Measurements from ENCODE around the gene PREX1.

PREX1 gene

DNA sequence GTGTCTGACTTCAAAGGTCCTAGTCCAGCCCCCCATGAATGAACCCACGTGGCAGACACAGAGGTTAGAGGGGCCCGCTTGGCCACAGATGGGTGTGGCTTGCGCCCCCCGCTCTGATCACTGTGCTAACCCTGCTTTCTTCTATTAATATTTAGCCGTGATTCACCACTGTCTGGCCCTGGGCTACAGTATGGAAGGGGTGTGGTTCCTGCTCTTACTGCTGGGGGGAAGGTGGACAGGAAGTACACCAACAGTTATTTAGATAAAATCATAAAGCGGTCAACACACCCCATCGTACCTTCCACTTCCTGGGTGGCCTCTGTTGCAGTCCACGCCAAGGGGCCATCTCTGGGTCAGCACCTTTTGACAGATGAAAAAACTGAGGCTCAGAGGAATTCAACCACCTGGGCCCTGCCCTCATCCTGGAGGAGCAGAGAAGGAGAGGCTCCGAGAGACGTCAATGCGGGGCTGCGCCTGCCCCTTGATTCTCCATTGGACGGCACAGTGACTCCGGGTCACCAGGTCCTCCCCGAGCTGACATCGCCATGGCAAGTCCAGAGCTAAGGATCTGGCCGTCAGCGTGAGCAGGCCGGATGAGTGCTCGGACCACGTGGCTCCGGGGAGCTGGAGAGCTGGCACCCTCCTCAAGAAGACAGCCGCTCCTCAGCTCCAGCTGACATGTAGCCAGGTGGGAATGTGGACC is 206.3 kb downstream of the PREX1 start:
- TF ChIP-seq ZFP3 (CRISPR knock-in tag; IDR thresholded peaks at IDR 0.05) = no peak
- TF ChIP-seq, protein P1, sequence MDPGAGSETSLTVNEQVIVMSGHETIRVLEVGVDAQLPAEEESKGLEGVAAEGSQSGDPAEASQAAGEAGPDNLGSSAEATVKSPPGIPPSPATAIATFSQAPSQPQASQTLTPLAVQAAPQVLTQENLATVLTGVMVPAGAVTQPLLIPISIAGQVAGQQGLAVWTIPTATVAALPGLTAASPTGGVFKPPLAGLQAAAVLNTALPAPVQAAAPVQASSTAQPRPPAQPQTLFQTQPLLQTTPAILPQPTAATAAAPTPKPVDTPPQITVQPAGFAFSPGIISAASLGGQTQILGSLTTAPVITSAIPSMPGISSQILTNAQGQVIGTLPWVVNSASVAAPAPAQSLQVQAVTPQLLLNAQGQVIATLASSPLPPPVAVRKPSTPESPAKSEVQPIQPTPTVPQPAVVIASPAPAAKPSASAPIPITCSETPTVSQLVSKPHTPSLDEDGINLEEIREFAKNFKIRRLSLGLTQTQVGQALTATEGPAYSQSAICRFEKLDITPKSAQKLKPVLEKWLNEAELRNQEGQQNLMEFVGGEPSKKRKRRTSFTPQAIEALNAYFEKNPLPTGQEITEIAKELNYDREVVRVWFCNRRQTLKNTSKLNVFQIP (CRISPR knock-in tag; IDR thresholded peaks at IDR 0.05; ENCODE audit: borderline replicate concordance, low read depth) = no peak
- no peak for TF ChIP-seq ZNF70 (CRISPR knock-in tag; IDR thresholded peaks at IDR 0.05)
- TF ChIP-seq ARNTL (CRISPR knock-in tag; IDR thresholded peaks at IDR 0.05; ENCODE audit: borderline replicate concordance, low read depth) = no peak
- TF ChIP-seq GLIS3 (CRISPR knock-in tag; IDR thresholded peaks at IDR 0.05) = no peak
- no peak for TF ChIP-seq PPARA (CRISPR knock-in tag; IDR thresholded peaks at IDR 0.05; ENCODE audit: borderline replicate concordance)
- peak; percentile 5; the same call in 2 of the 3 replicates for ATAC-seq

DNA sequence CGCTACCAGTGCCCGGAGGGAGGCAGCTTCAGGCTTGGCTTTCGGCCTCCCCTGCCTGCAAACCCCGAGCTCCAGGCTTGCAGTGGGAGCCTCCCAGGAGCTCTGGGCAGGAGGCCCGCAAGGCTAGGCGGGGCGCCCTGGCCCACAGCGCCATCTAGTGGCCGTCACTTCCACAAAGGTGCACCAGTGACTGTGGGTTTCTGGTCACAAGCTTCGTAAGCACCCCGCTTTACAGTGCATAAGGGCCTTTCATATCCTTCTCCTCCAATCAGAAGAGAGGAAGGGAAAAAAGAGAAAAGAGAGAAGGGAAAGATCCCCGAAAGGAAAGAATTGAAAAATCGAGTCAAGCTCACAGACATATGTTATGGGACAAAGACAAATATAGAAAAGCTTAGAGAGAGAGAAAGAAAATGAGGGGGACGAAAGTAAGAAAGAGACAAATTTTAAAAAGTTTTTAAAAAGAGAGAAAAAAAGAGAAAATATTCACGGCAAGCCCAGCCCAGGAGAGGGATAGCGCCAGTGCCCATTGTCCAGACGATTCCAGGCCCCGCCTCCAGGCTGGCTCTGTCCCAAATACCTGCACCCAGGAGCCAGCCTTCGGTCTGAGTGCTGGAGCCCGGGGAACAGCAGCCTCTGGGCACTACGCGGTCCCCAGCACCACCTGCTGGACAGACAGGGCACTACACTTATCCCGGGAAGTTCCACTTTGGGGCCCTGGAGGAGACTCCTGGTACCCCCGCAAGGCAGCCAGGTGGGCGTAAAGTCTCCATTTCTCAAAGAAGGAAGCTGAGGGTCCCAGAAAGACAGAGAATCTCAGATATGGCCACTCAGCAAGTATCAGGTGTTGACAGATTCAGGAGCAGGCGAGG is 207.1 kb downstream of the PREX1 start:
- ATAC-seq = peak; percentile 92
- no peak for TF ChIP-seq ZNF565 (CRISPR knock-in tag; conservative IDR thresholded peaks at IDR 0.05; ENCODE audit: low read depth)
- no peak for TF ChIP-seq GLIS3 (CRISPR knock-in tag; IDR thresholded peaks at IDR 0.05)
- no peak for TF ChIP-seq ZFP3 (CRISPR knock-in tag; IDR thresholded peaks at IDR 0.05)
- no peak for TF ChIP-seq TOX (CRISPR knock-in tag; IDR thresholded peaks at IDR 0.05; ENCODE audit: borderline replicate concordance)
- TF ChIP-seq ESRRG (CRISPR knock-in tag; IDR thresholded peaks at IDR 0.05) = no peak
- no peak for TF ChIP-seq SNAI2 (CRISPR knock-in tag; IDR thresholded peaks at IDR 0.05)
- TF ChIP-seq ISL1 (CRISPR knock-in tag; IDR thresholded peaks at IDR 0.05) = no peak
- TF ChIP-seq ZNF8 (CRISPR knock-in tag; IDR thresholded peaks at IDR 0.05) = no peak
- TF ChIP-seq ZC3H10 (CRISPR knock-in tag; IDR thresholded peaks at IDR 0.05) = no peak
- TF ChIP-seq, protein P2, sequence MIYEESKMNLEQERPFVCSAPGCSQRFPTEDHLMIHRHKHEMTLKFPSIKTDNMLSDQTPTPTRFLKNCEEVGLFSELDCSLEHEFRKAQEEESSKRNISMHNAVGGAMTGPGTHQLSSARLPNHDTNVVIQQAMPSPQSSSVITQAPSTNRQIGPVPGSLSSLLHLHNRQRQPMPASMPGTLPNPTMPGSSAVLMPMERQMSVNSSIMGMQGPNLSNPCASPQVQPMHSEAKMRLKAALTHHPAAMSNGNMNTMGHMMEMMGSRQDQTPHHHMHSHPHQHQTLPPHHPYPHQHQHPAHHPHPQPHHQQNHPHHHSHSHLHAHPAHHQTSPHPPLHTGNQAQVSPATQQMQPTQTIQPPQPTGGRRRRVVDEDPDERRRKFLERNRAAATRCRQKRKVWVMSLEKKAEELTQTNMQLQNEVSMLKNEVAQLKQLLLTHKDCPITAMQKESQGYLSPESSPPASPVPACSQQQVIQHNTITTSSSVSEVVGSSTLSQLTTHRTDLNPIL (CRISPR knock-in tag; IDR thresholded peaks at IDR 0.05; ENCODE audit: low read depth) = no peak
- TF ChIP-seq, protein P3, sequence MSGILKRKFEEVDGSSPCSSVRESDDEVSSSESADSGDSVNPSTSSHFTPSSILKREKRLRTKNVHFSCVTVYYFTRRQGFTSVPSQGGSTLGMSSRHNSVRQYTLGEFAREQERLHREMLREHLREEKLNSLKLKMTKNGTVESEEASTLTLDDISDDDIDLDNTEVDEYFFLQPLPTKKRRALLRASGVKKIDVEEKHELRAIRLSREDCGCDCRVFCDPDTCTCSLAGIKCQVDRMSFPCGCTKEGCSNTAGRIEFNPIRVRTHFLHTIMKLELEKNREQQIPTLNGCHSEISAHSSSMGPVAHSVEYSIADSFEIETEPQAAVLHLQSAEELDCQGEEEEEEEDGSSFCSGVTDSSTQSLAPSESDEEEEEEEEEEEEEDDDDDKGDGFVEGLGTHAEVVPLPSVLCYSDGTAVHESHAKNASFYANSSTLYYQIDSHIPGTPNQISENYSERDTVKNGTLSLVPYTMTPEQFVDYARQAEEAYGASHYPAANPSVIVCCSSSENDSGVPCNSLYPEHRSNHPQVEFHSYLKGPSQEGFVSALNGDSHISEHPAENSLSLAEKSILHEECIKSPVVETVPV (CRISPR knock-in tag; IDR thresholded peaks at IDR 0.05) = no peak
- TF ChIP-seq RARB (CRISPR knock-in tag; IDR thresholded peaks at IDR 0.05) = no peak
- TF ChIP-seq, protein P4, sequence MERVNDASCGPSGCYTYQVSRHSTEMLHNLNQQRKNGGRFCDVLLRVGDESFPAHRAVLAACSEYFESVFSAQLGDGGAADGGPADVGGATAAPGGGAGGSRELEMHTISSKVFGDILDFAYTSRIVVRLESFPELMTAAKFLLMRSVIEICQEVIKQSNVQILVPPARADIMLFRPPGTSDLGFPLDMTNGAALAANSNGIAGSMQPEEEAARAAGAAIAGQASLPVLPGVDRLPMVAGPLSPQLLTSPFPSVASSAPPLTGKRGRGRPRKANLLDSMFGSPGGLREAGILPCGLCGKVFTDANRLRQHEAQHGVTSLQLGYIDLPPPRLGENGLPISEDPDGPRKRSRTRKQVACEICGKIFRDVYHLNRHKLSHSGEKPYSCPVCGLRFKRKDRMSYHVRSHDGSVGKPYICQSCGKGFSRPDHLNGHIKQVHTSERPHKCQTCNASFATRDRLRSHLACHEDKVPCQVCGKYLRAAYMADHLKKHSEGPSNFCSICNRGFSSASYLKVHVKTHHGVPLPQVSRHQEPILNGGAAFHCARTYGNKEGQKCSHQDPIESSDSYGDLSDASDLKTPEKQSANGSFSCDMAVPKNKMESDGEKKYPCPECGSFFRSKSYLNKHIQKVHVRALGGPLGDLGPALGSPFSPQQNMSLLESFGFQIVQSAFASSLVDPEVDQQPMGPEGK (CRISPR knock-in tag; IDR thresholded peaks at IDR 0.05; ENCODE audit: borderline replicate concordance) = no peak

DNA sequence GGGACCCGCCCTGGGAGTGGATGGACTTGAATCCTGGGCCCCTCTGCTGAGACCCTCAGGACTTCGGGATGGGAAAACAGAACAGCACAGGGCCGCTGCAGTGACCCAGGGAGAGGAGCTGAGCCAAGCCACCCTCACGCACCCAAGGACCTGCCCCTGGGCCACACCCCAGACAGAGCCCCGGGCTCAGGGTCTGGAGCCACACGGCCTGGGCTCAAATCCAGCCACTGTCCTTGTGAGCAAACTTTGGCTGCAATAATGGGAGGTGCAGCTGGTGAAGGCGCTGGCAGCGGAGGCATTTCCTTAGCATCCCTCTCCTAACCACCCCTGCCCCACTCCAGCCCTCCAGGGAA is 207.7 kb downstream of the PREX1 start:
- no peak; the same call in 1 of the 3 replicates for ATAC-seq
- no peak for TF ChIP-seq BACH2 (CRISPR knock-in tag; IDR thresholded peaks at IDR 0.05; ENCODE audit: borderline replicate concordance)
- no peak for TF ChIP-seq ARNTL (CRISPR knock-in tag; IDR thresholded peaks at IDR 0.05; ENCODE audit: borderline replicate concordance, low read depth)
- TF ChIP-seq OSR1 (CRISPR knock-in tag; IDR thresholded peaks at IDR 0.05) = no peak
- TF ChIP-seq TCF4 (CRISPR knock-in tag; IDR thresholded peaks at IDR 0.05; ENCODE audit: borderline replicate concordance) = no peak
- TF ChIP-seq ZFP3 (CRISPR knock-in tag; IDR thresholded peaks at IDR 0.05) = no peak
- TF ChIP-seq, protein P5, sequence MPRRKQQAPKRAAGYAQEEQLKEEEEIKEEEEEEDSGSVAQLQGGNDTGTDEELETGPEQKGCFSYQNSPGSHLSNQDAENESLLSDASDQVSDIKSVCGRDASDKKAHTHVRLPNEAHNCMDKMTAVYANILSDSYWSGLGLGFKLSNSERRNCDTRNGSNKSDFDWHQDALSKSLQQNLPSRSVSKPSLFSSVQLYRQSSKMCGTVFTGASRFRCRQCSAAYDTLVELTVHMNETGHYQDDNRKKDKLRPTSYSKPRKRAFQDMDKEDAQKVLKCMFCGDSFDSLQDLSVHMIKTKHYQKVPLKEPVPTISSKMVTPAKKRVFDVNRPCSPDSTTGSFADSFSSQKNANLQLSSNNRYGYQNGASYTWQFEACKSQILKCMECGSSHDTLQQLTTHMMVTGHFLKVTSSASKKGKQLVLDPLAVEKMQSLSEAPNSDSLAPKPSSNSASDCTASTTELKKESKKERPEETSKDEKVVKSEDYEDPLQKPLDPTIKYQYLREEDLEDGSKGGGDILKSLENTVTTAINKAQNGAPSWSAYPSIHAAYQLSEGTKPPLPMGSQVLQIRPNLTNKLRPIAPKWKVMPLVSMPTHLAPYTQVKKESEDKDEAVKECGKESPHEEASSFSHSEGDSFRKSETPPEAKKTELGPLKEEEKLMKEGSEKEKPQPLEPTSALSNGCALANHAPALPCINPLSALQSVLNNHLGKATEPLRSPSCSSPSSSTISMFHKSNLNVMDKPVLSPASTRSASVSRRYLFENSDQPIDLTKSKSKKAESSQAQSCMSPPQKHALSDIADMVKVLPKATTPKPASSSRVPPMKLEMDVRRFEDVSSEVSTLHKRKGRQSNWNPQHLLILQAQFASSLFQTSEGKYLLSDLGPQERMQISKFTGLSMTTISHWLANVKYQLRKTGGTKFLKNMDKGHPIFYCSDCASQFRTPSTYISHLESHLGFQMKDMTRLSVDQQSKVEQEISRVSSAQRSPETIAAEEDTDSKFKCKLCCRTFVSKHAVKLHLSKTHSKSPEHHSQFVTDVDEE (CRISPR knock-in tag; IDR thresholded peaks at IDR 0.05) = no peak
- TF ChIP-seq ESRRG (CRISPR knock-in tag; IDR thresholded peaks at IDR 0.05) = no peak
- TF ChIP-seq, protein P4 (CRISPR knock-in tag; IDR thresholded peaks at IDR 0.05; ENCODE audit: borderline replicate concordance) = no peak
- TF ChIP-seq, protein P2 (CRISPR knock-in tag; IDR thresholded peaks at IDR 0.05; ENCODE audit: low read depth) = no peak
- no peak for TF ChIP-seq ISL1 (CRISPR knock-in tag; IDR thresholded peaks at IDR 0.05)
- no peak for TF ChIP-seq TOX (CRISPR knock-in tag; IDR thresholded peaks at IDR 0.05; ENCODE audit: borderline replicate concordance)
- TF ChIP-seq, protein P1 (CRISPR knock-in tag; IDR thresholded peaks at IDR 0.05; ENCODE audit: borderline replicate concordance, low read depth) = no peak
